IMR-90 (cell line): ENCODE data around the gene F2. TPM values are rescaled to one million over a fixed set of nuclear protein-coding genes. Genes with fewer than 3 reads are reported as not detected.

Experiments used
- ATAC-seq: fragments of 200-7000 bp; cut with Tn5 transposase; 2 replicates; pipeline ENCODE4 v1.9.1; 2020; ENCODE audit warnings: low read depth, mild to moderate bottlenecking, moderate library complexity
- BruUV-seq: library from RNA; stranded (reverse); fragments of 400-500 nt; replicated peaks from 2 replicates; lab custom pipeline; 2021; lab: Mats Ljungman, UMichigan
- CTCF ChIA-PET: fragments of 300-600 bp; formaldehyde crosslinking; extraction: SDS; loops from one replicate; lab custom pipeline; 2021; ENCODE audit warnings: antibody characterized with exemption; lab: Yijun Ruan, JAX
- POLR2A ChIA-PET: fragments of 300-600 bp; sonication (Branson Sonifier 250); formaldehyde crosslinking; loops from one replicate; lab custom pipeline; 2022; ENCODE audit warnings: antibody characterized with exemption; ENCODE audit not compliant: unreplicated experiment; lab: Charles Lee
- DNase-seq: peaks from one replicate; pipeline ENCODE4 v3.0.0; 2013
- H2AFZ ChIP-seq: replicated peaks from 2 replicates; pipeline ENCODE3; 2013; ENCODE audit warnings: low read length, mild to moderate bottlenecking; ENCODE audit not compliant: poor library complexity
- H2AK5ac ChIP-seq: 2 replicates; pipeline ENCODE4 v1.6.1; 2013; ENCODE audit warnings: low read depth, low read length, inconsistent platforms
- H2AK9ac ChIP-seq: replicated peaks from 2 replicates; pipeline ENCODE3; 2013; ENCODE audit warnings: mild to moderate bottlenecking, low read depth, low read length, moderate library complexity; ENCODE audit not compliant: poor library complexity
- H2BK120ac ChIP-seq: 2 replicates; pipeline ENCODE4 v1.6.1; 2013; ENCODE audit warnings: low read depth, low read length, inconsistent platforms
- H2BK15ac ChIP-seq: 3 replicates; pipeline ENCODE4 v1.6.1; 2013; ENCODE audit warnings: low read depth, low read length, inconsistent platforms
- H2BK20ac ChIP-seq: 2 replicates; pipeline ENCODE4 v1.6.1; 2013; ENCODE audit warnings: low read depth, mild to moderate bottlenecking, inconsistent platforms, low read length, moderate library complexity
- H2BK5ac ChIP-seq: 2 replicates; pipeline ENCODE4 v1.6.1; 2013; ENCODE audit warnings: mild to moderate bottlenecking, low read depth, low read length, inconsistent platforms; ENCODE audit not compliant: poor library complexity, severe bottlenecking
- H3K14ac ChIP-seq: replicated peaks from 2 replicates; pipeline ENCODE4 v1.6.1; 2013; ENCODE audit warnings: low read depth, low read length, inconsistent platforms
- H3K18ac ChIP-seq: 2 replicates; pipeline ENCODE4 v1.6.1; 2013; ENCODE audit warnings: low read depth, low read length, control low read depth
- H3K23ac ChIP-seq: 2 replicates; pipeline ENCODE4 v1.6.1; 2013; ENCODE audit warnings: low read depth, low read length, inconsistent platforms
- H3K27ac ChIP-seq: 2 replicates; pipeline ENCODE4 v1.5.1; 2013; ENCODE audit warnings: mild to moderate bottlenecking, control low read depth, low read length; ENCODE audit not compliant: insufficient read depth
- H3K27me3 ChIP-seq: 2 replicates; pipeline ENCODE4 v1.6.1; 2013; ENCODE audit warnings: low read length; ENCODE audit not compliant: control insufficient read depth, insufficient read depth
- H3K36me3 ChIP-seq: 2 replicates; pipeline ENCODE4 v1.6.1; 2013; ENCODE audit warnings: low read length, mixed read lengths; ENCODE audit not compliant: control insufficient read depth, insufficient read depth
- H3K4ac ChIP-seq: 2 replicates; pipeline ENCODE4 v1.6.1; 2013; ENCODE audit warnings: low read depth, low read length, inconsistent platforms
- H3K4me1 ChIP-seq: 2 replicates; pipeline ENCODE4 v1.6.1; 2013; ENCODE audit warnings: low read length, mixed read lengths; ENCODE audit not compliant: control insufficient read depth, insufficient read depth
- H3K4me2 ChIP-seq: 2 replicates; pipeline ENCODE4 v1.6.1; 2013; ENCODE audit warnings: low read depth, mild to moderate bottlenecking, control low read depth, low read length, moderate library complexity
- H3K4me3 ChIP-seq: 2 replicates; pipeline ENCODE4 v1.5.1; 2013; ENCODE audit warnings: low read depth, mild to moderate bottlenecking, control low read depth, low read length, moderate library complexity; ENCODE audit not compliant: insufficient read depth
- H3K56ac ChIP-seq: 2 replicates; pipeline ENCODE4 v1.6.1; 2013; ENCODE audit warnings: low read length, inconsistent platforms; ENCODE audit not compliant: insufficient read depth; ENCODE audit errors: extremely low read depth
- H3K79me1 ChIP-seq, 2 experiments: 2 replicates each; pipeline ENCODE4 v1.6.1; 2013; ENCODE audit warnings: low read length in 2 of 2, inconsistent platforms in 1 of 2, low read depth in 1 of 2
- H3K9ac ChIP-seq: 2 replicates; pipeline ENCODE4 v1.6.1; 2013; ENCODE audit warnings: low read depth, low read length, control low read depth
- H3K9me1 ChIP-seq: 2 replicates; pipeline ENCODE4 v1.6.1; 2013; ENCODE audit warnings: low read length, inconsistent platforms; ENCODE audit not compliant: insufficient read depth
- H3K9me3 ChIP-seq: 2 replicates; pipeline ENCODE4 v1.6.1; 2013; ENCODE audit warnings: low read length; ENCODE audit not compliant: control insufficient read depth, insufficient read depth
- H4K20me1 ChIP-seq: 2 replicates; pipeline ENCODE4 v1.6.1; 2013; ENCODE audit warnings: low read length, inconsistent platforms; ENCODE audit not compliant: insufficient read depth
- H4K5ac ChIP-seq: 2 replicates; pipeline ENCODE4 v1.6.1; 2013; ENCODE audit warnings: mild to moderate bottlenecking, low read depth, low read length, control low read depth
- H4K8ac ChIP-seq, 2 experiments: 2 replicates each; pipeline ENCODE4 v1.6.1; 2013; ENCODE audit warnings: low read depth in 2 of 2, low read length in 2 of 2, control low read depth in 1 of 2, inconsistent platforms in 1 of 2
- H4K91ac ChIP-seq: 2 replicates; pipeline ENCODE4 v1.6.1; 2013; ENCODE audit warnings: low read depth, low read length, inconsistent platforms; ENCODE audit not compliant: insufficient read depth
- BHLHE40 ChIP-seq: fragments of 150-350 bp; IDR thresholded peaks from 2 replicates; pipeline ENCODE4 v1.6.1; 2016; ENCODE audit warnings: mild to moderate bottlenecking, low read depth, low read length
- CEBPB ChIP-seq: IDR thresholded peaks from 2 replicates; pipeline ENCODE4 v1.6.1; 2012; ENCODE audit warnings: low read depth, low read length, improper control_type of control experiment
- FOS ChIP-seq: fragments of 150-350 bp; IDR thresholded peaks from 2 replicates; pipeline ENCODE4 v1.6.1; 2016; ENCODE audit warnings: low read depth, low read length
- MAFK ChIP-seq: IDR thresholded peaks from 2 replicates; pipeline ENCODE4 v1.6.1; 2012; ENCODE audit warnings: low read depth, low read length, improper control_type of control experiment
- MAZ ChIP-seq: IDR thresholded peaks from 2 replicates; pipeline ENCODE4 v1.6.1; 2012; ENCODE audit warnings: low read depth, mild to moderate bottlenecking, low read length, improper control_type of control experiment, moderate library complexity, borderline replicate concordance
- MXI1 ChIP-seq: IDR thresholded peaks from 2 replicates; pipeline ENCODE4 v1.6.1; 2012; ENCODE audit warnings: low read depth, mild to moderate bottlenecking, low read length, moderate library complexity, borderline replicate concordance
- NFE2L2 ChIP-seq: fragments of 150-350 bp; IDR thresholded peaks from 2 replicates; pipeline ENCODE4 v1.6.1; 2016; ENCODE audit warnings: low read depth, mild to moderate bottlenecking, low read length
- RAD21 ChIP-seq: IDR thresholded peaks from 2 replicates; pipeline ENCODE4 v1.6.1; 2012; ENCODE audit warnings: low read length, improper control_type of control experiment
- RCOR1 ChIP-seq: IDR thresholded peaks from 2 replicates; pipeline ENCODE4 v1.6.1; 2012; ENCODE audit warnings: mild to moderate bottlenecking, low read length, improper control_type of control experiment; ENCODE audit not compliant: insufficient replicate concordance
- RFX5 ChIP-seq: IDR thresholded peaks from 2 replicates; pipeline ENCODE4 v1.8.0; 2012; ENCODE audit warnings: low read depth, mild to moderate bottlenecking, low read length, moderate library complexity
- SMC3 ChIP-seq: fragments of 150-350 bp; IDR thresholded peaks from 2 replicates; pipeline ENCODE4 v1.6.1; 2016; ENCODE audit warnings: low read depth, mild to moderate bottlenecking, antibody characterized with exemption, low read length, moderate library complexity
- WGBS, 2 experiments: methylation state at CpG; one replicate each; pipeline versions ENCODE4 v1.1.5 to v1.1.7; 2013; ENCODE audit warnings: missing lambda C conversion rate in 2 of 2; ENCODE audit not compliant: insufficient read length in 1 of 2; ENCODE audit errors: extremely low coverage in 2 of 2; 5-methylcytosine and 5-hydroxymethylcytosine counted together
- dilution Hi-C: fragments of 300-500 bp; cut with HindIII; formaldehyde crosslinking; loops from one replicate; pipeline ENCODE4 v1.14.3; 2018; ENCODE audit warnings: low sequenced_read_pairs; ENCODE audit not compliant: unreplicated experiment
- in situ Hi-C: fragments of 300-500 bp; cut with MboI; formaldehyde crosslinking; loops from 3 replicates; pipeline ENCODE4 v1.14.3; 2019; ENCODE audit warnings: low sequenced_read_pairs, inconsistent platforms, mixed read lengths
- intact Hi-C: fragments of 100-400 bp; cut with micrococcal nuclease; formaldehyde crosslinking; loops from 2 replicates; pipeline ENCODE4 v1.10.0; 2022
- polyA plus RNA-seq, 3 experiments: library from polyadenylated mRNA; depleted of rRNA; stranded (reverse); fragments of >200 nt; gene quantifications; 2 replicates each; pipeline ENCODE4 v1.2.3, GENCODE V29; 2012; ENCODE audit warnings: low replicate concordance in 1 of 3
- total RNA-seq: library from RNA; depleted of rRNA; stranded (reverse); fragments of >200 nt; gene quantifications from 2 replicates; pipeline ENCODE4 v1.2.3, GENCODE V29; 2012
- TF ChIP-seq, protein P1 (sequence below): fragments of 150-350 bp; IDR thresholded peaks from 2 replicates; pipeline ENCODE4 v1.6.1; 2017; ENCODE audit warnings: mild to moderate bottlenecking, antibody characterized with exemption, low read length, low read depth

Gene F2
- total and polyA plus RNA-seq, 2 of the 4 experiments (the other 2 are of a cell fraction): not detected

DNA sequence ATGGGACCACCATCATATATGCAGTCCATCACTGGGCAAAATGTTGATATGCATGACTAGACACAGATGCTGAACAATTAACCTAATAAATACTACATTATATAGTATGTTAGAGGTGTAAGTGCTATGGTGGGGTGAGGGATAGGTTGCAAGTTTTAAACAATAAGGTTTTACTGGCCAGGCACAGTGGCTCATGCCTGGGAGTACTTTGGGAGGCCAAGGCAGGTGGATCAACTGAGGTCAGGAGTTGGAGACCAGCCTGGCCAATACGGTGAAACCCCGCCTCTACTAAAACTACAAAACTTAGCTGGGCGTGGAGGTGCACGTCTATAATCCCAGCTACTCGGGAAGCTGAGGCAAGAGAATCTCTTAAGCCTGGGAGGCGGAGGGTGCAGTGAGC lies 28.1 kb downstream of the F2 start:
- H3K4me2 ChIP-seq: no peak overlapping the region

More for the DNA sequence above, 28.1 kb downstream of the F2 start:
- dilution Hi-C loops (no loop called here), intact Hi-C loops (no loop called here), in situ Hi-C loops (no loop called here)
- Histone ChIP-seq H3K36me3 (peaks cover 59% of the 10 kb centered on the region), H3K4ac (no peak overlapping the region), H3K79me1 (peaks cover 0 to 3% of the 10 kb centered on the region in 2 experiments; a peak in 2 of 4 replicates), H3K14ac (no peak overlapping the region), H3K27ac (no peak overlapping the region), H2AK5ac (no peak overlapping the region), H2AK9ac (no peak overlapping the region), H2AFZ (no peak overlapping the region), H3K4me3 (no peak overlapping the region), H2BK15ac (no peak overlapping the region), H3K4me1 (peaks cover 4% of the 10 kb centered on the region), H4K20me1 (peaks cover 3% of the 10 kb centered on the region; the same call in 1 of the 2 replicates), H4K5ac (no peak overlapping the region), H3K56ac (no peak overlapping the region), H3K27me3 (no peaks in the 10 kb centered on the region), H4K8ac (no peak overlapping the region), H4K91ac (no peak overlapping the region), H3K18ac (no peak overlapping the region), H2BK5ac (no peak overlapping the region), H2BK120ac (no peak overlapping the region), H3K9me1 (peaks cover 4% of the 10 kb centered on the region; the same call in 1 of the 2 replicates), H2BK20ac (no peak overlapping the region), H3K9me3 (no peaks in the 10 kb centered on the region), H3K9ac (no peak overlapping the region), H3K23ac (no peak overlapping the region)
- POLR2A ChIA-PET: no interaction called here
- BruUV-seq: no TSS peak
- TF ChIP-seq SMC3 (no peak), NFE2L2 (no peak), FOS (no peak), MXI1 (no peak), MAFK (no peak), RCOR1 (no peak), RFX5 (no peak), MAZ (no peak), CEBPB (no peak), RAD21 (no peak), BHLHE40 (no peak)
- TF ChIP-seq, protein P1, sequence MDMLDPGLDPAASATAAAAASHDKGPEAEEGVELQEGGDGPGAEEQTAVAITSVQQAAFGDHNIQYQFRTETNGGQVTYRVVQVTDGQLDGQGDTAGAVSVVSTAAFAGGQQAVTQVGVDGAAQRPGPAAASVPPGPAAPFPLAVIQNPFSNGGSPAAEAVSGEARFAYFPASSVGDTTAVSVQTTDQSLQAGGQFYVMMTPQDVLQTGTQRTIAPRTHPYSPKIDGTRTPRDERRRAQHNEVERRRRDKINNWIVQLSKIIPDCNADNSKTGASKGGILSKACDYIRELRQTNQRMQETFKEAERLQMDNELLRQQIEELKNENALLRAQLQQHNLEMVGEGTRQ: no peak
- DNase-seq (no peak), ATAC-seq (no peak)
- WGBS, 2 experiments: no CpG with 5 or more reads among the region's 6 CpGs
- CTCF ChIA-PET: interaction anchor here (0.6 kb wide), 2 partner anchors 21 to 306 kb away, joined by 4 to 7 read pairs; no protein-coding TSS in a partner anchor
